GM19193 (cell line): ENCODE results near the gene GPR42.

Experiments
- POLR2A ChIP-seq: IDR thresholded peaks from 4 replicates; pipeline ENCODE4 v1.6.1; 2011; ENCODE audit not compliant: insufficient read depth, insufficient read length; ENCODE audit errors: extremely low read depth

GPR42 gene

DNA sequence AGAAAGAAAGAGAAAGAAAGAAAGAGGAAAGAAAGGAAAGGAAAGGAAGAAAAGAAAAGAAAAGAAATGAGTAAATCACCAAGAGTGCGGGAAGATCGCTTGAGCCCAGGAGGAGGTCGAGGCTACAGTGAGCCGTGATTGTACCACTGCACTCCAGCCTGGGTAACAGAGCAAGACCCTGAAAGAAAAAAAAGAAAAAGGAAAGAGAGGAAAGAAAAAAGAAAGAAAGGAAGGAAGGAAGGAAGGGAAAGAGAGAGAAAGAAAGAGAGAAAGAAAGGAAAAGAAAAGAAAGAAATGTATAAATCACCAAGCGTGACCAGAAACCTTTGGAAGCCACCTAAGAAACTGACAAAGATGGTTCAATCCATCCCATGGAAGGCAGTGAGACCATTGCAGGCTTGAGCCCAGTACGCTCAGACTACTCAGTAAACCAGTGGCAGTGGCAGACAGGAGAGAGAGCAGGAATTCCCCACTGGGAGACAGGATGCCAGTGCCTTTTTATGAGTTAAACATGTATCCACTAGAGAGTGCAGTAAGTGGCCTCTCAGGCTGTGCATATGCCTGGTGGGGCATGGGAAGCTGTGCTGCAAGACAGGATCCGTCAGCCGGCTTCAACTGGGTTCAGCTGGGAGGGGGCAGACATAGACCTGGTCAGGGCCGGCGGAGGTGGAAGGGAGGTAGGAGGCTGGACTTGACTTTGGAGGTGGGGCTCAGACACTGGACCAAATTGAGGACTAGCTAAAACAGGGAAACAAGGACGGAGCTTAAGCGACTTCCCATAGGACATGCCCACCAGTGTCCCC lies 4.8 kb downstream of the GPR42 start:
- TF ChIP-seq POLR2A, result no peak

DNA sequence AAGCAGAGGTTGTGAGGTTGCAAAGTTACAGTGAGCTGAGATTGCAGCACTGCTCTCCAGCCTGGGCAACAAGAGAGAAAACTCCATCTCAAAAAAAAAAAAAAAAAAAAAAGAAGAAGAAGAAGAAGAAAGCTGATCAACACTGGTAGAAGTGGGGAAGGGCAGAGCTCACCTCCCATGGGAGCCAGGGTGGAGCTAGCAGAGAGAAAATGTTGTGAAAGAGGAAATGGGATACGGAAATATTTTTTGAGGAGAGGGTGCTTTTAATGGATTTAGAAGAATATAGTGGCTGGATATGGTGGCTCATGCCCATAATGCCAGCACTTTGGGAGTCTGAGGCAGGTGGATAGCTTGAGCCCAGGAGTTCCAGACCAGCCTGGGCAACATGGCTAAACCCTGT lies 6.8 kb downstream of the GPR42 start:
- no peak for TF ChIP-seq POLR2A

DNA sequence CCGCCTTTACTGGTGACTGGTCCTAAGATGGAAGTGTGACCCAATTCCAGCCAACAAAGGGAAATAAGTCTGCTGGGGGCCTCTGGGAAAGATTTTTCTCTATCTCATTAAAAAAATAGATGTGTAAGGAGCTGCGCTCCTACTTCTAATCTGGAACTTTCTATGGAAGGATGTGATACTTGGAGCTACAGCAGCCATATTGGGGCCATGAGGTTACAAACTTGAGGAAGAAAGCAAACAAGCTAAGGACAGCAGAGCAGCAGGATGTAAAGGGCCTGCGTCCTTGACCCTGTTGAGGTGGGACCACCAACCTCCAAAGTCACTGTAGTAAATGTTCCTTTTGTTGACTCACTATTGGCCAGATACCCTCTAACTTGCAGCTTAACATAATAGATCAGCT lies 7.5 kb downstream of the GPR42 start:
- TF ChIP-seq POLR2A, result no peak

DNA sequence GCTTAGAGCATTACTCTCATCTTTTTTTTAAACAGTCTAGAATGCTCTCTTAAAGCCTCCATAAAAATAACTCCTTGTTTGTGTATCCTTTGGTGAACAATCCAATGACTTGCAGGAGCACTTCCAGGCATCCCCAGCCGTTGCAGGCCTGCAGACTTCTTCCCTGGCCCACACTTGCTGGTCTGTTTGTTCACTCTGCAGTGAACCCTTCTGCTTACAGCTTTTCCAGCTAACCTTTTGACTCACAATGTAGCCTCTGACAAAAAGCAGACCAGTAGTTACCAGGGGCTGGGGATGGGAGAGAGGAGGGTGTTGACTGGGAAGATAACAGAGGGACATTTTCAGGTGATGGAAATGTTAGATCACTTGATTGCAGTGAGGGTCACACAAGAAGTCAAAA lies 9.1 kb downstream of the GPR42 start:
- TF ChIP-seq POLR2A, result no peak

DNA sequence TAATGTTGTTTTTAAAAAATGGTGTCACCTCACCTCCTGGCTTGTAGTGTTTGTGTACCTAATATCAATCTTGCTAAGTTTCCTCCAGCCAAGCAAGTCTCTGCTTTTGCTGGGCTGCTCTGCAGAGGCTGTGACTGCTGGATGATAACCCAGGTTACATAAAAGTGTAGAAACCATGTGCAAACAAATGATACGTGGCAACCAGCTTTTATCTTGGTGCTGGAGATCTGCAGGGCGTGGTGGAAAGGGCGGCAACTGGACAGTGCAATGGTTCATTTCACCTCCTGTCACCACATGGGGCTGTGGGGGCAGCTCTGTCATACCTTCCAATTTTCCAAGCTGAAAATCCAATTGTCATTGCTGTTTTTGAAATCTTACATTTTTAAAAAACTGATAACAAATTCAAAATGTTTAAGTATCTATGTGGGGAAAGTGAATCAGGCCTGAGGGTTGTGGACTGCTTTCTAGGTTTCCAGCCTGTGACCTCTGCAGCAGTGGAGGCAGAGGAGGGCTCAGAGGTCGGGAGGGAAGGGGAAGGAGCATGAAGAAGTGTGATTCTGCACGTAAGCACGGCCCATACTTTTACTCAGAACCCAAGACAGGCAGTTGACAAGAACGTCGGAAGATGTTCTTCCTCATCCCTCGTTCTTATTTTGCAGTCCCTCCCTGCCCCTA lies 9.7 kb downstream of the GPR42 start:
- no peak for TF ChIP-seq POLR2A

DNA sequence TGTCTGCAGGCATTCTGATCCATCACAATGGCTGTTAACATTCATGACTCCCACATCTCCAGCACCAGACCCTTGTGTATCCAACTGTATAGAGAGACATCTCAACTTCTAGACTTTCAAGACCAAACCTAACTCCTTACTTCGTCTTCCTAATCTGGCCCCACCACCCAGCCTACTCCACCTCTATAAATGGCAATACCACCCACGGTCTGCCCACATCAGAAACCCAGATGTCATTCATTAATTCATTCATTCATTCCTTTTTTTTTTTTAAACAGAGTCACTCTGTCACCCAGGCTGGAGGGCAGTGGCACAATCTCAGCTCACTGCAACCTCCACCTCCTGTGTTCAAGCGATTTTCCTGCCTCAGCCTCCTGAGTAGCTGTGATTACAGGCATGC lies 10.4 kb downstream of the GPR42 start:
- no peak for TF ChIP-seq POLR2A

DNA sequence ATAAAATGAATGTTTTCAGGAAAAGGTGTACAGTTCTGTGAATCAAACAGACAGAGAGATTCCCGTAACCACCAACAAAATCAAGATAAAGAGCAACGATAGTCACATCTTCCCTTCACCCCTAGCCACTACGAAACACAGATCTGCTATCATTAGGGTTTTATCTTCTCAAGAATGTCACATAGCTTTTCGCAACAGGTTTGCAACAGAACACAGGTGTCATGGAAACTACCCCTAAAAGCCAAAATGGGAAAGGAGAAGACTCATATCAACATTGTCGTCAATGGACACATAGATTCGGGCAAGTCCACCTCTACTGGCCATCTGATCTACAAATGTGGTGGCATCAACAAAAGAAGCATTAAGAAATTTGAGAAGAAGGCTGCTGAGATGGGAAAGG lies 11.1 kb downstream of the GPR42 start:
- no peak for TF ChIP-seq POLR2A

DNA sequence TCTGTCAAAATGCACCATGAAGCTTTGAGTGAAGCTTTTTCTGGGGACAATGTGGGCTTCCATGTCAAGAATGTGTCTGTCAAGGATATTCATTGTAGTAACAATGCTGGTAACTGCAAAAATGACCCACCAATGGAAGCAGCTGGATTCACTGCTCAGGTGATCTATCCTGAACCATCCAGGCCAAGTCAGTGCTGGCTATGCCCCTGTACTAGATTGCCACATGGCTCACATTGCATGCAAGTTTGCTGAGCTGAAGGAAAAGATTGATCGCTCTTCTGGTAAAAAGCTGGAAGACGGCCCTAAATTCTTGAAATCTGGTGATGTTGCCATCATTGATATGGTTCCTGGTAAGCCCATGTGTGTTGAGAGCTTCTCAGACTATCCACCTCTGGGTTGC lies 12.7 kb downstream of the GPR42 start:
- no peak for TF ChIP-seq POLR2A

DNA sequence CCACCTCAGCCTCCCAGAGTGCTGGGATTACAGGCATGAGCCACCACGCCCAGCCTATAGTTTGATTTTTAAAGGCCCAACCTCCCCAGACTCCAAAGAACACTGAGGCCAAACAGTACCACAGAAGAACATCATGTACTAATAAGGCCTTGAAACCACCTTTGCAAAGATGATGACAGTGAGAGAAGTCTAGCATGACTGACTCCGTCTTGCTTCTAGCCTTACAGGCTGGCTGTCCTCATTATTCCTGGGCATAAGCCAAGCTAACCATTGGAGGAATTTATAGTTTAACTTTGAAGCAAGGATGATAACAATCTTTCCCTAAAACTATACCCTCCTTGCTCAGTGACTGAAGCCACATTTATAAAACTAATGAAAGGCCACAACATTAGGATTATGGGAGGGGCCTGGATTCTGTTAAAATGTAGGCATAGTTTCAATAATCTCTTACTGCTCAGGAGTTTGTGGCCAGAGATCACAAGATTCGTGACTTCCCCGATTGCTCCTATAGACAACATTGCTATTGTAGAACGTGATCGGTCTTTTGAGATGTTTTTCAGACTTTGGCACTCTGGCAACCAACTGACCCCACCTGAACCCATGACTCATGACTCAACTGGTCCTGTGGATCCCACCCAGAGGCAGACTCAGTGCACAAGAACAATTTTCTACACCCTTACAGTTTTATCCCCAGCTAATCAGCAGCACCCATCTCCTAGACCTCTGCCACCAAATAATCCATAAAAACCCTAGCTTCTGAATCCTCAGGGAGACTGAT lies 17.6 kb downstream of the GPR42 start:
- TF ChIP-seq POLR2A, result no peak

DNA sequence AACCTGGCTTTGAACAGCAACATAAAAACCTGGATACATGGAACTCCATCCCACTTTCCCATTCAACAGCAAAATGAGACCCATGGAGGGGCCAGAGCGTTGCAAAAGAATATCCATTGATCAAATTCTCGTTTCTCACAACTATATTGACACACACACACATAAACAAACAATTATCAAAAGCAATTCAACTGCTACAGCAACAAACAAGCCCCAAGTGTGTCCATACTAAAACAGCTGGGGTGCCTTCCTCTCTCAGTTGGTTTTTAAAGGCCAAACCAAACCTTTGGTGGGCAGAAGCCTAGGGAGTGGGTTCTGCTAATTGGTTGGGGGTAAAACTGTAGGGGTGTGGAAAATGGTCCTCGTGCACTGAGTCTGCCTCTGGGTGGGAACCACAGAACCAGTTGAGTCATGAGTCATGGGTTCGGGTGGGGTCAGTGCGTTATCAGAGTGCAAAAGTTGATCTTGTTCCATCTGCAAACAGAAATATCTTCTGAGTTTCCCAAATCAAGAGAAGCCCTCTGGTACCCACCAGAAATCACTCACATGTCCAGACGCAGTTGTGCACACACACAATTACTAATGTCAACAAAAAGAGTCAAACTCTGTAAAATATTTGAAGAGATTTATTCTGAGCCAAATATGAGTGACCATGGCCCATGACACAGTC lies 18.5 kb downstream of the GPR42 start:
- TF ChIP-seq POLR2A, result no peak

DNA sequence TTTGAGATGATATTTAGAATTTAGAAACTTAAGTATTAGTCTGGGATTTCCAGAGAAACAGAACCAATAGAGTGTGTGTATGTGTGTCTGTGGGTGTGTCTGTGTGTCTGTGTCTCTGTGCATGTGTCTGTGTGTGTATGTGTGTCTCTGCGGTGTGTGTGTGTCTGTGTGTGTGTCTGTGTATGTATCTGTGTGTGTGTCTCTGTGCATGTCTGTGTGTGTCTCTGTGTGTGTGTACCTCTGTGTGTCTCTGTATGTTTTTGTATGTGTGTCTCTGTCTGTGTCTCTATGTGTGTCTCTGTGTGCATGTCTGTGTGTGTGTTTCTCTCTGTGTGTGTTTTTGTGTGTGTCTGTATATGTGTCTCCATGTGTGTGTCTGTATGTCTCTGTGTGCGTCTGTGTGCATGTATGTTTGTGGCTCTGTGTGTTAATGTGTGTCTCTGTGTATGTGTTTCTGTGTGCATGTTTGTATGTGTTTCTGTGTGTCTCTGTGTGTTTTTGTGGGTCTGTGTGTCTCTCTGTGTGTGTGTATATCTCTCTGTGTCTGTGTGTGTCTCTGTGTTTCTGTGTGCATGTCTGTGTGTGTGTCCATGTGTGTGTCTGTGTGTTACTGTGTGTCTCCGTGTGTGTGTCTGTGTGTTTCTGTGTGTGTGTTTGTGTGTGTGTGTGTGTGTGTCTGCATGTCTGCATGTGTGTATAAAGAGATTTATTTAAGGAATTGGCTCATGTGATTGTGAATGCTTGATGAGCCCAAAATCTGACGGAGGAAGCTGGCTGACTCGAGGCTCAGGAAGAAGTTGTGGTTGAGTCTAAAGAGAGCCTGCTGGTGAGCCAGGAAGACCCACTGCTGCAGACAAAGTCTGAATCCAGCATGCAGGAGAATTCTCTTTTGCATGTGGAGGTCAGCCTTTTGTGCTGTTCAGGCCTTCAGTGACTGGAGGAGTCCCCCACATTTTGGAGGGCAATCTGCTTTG lies 22.2 kb downstream of the GPR42 start:
- TF ChIP-seq POLR2A, result no peak

DNA sequence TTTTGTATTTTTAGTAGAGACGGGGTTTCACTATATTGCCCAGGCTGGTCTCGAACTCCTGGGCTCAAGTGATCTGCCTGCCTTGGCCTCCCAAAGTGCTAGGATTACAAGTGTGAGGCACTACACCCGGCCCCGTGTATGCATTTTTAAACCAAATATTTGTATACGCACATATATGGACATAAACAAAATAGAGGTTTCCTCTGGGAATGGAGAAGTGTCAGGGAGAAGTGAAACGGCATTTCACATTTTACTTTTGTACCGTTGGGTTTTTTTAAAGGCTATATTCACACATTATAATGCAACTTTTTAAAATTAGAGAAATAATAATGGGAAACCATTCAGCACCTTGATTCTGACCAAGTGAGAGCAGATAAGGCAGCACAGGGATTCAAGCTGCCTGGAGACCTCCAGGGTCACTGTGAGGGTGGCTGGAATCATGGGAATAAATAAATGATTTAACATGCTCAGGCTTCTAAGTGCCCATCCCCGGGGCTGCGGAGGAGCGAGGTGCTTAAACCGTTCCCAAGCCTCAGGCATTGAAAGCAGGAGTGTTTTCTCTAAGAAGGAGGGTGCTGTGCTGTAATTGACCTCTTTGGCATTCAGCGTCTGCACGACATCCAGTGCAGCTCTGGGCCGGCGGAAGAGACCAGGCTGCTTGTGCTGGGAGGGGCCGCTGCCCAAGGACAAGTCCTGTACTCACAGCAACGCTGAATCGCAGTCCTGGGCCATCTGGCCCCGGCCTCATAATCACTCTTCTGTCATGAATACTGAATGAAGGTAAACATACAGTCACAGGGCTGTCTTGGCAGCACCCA lies 24.7 kb downstream of the GPR42 start:
- no peak for TF ChIP-seq POLR2A

DNA sequence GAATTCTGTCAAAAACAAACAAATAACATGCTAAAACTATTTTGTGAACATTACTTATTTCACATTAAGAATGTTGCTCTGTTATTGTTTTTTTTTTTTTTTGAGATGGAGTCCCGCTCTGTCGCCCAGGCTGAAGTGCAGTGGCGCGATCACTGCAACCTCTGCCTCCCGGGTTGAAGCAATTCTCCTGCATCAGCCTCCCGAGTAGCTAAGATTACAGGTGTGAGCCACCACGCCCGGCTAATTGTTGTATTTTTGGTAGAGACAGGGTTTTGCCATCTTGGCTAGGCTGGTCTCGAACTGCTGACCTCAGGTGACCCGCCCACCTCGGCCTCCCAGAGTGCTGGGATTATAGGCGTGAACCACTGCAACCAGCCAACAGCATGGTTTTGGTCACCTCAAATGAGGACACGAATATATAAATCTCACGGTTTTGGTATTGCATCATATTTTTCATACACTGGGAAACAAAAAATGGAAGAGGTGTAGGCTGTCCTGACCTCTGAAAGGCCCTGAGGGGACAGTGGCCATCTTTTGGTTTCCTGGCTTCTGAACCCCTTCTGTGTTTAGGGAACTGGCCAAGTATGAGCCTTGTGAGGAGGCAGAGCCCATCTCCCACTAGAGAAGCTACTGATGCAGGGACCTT lies 25.5 kb downstream of the GPR42 start:
- no peak for TF ChIP-seq POLR2A
